NCI-H2196 (cell line): Measurements from ENCODE around the gene SAMD4A.

Experiments used
- DNase-seq: peaks from one replicate; lab custom pipeline; 2025; ENCODE audit not compliant: unreplicated experiment; lab: John Stamatoyannopoulos, UW

The SAMD4A gene

GRCh38 chr14:54629183-54629582, 62.3 kb downstream of the SAMD4A start:
- no peak for DNase-seq

- no peak for DNase-seq
These were observed 62.9 kb downstream of the SAMD4A start for GRCh38 chr14:54629635-54630360.

- no peak for DNase-seq
These were observed 64.1 kb downstream of the SAMD4A start for GRCh38 chr14:54631016-54631415.

GRCh38 chr14:54632452-54632851, 65.5 kb downstream of the SAMD4A start:
- no peak for DNase-seq

- DNase-seq, result no peak
These were observed 66.1 kb downstream of the SAMD4A start for GRCh38 chr14:54633076-54633475.

GRCh38 chr14:54637270-54638134, 70.6 kb downstream of the SAMD4A start:
- no peak for DNase-seq

- no peak for DNase-seq
These were observed 71.2 kb downstream of the SAMD4A start for GRCh38 chr14:54638135-54638446.

- no peak for DNase-seq
These were observed 72.7 kb downstream of the SAMD4A start for GRCh38 chr14:54639611-54640010.

- no peak for DNase-seq
These were observed 73.6 kb downstream of the SAMD4A start for GRCh38 chr14:54640506-54640905.

- DNase-seq, result no peak
These were observed 75.2 kb downstream of the SAMD4A start for GRCh38 chr14:54642121-54642520.

GRCh38 chr14:54642801-54643695, 76.1 kb downstream of the SAMD4A start:
- no peak for DNase-seq

- DNase-seq, result no peak
These were observed 76.8 kb downstream of the SAMD4A start for GRCh38 chr14:54643696-54644176.

GRCh38 chr14:54645639-54646038, 78.7 kb downstream of the SAMD4A start:
- no peak for DNase-seq

- DNase-seq, result no peak
These were observed 79.7 kb downstream of the SAMD4A start for GRCh38 chr14:54646626-54647025.

- DNase-seq, result no peak
These were observed 80.5 kb downstream of the SAMD4A start for GRCh38 chr14:54647378-54647777.

GRCh38 chr14:54649056-54649455, 82.1 kb downstream of the SAMD4A start:
- DNase-seq, result no peak

GRCh38 chr14:54650331-54650958, 83.5 kb downstream of the SAMD4A start:
- no peak for DNase-seq

- no peak for DNase-seq
These were observed 84.0 kb downstream of the SAMD4A start for GRCh38 chr14:54650959-54651351.

- no peak for DNase-seq
These were observed 84.7 kb downstream of the SAMD4A start for GRCh38 chr14:54651649-54652048.

- DNase-seq, result no peak
These were observed 85.3 kb downstream of the SAMD4A start for GRCh38 chr14:54652188-54652587.

GRCh38 chr14:54652605-54653052, 85.7 kb downstream of the SAMD4A start:
- no peak for DNase-seq
